ENCODE measurements around the gene FOXR1. TPM values are rescaled to one million over a fixed set of nuclear protein-coding genes. Genes with fewer than 3 reads are reported as not detected.
A peak's percentile ranks its signal among the peaks of the same experiment; 100 is the strongest.
"Not testable (repeated sequence)": the region's sequence is repeated elsewhere in the genome, so short reads cannot be mapped to it uniquely, and the experiment has no call there.

FOXR1 gene
- total RNA-seq, 1 experiment from 2014 or later, result not detected

GRCh38 chr11:118988280-118988679 lies 16.7 kb downstream of the FOXR1 start:
- ATAC-seq, result no peak
- Mint-ChIP-seq H3K4me3 (no peak overlapping the region), H3K27ac (peak overlapping the region; percentile 65), H3K36me3 (peaks cover 23% of the 10 kb centered on the region), H3K27me3 (ENCODE audit: low read depth) (no peaks in the 10 kb centered on the region), H3K4me1 (0 out of 2 replicates have a peak, but pooled peaks cover 4% of the 10 kb centered on the region), H3K9me3 (peaks cover 7% of the 10 kb centered on the region)
- ChIA-PET POLR2A (interaction anchor here (0.7 kb wide), 1 partner anchor 118 kb away, joined by 4 read pairs; no protein-coding TSS in a partner anchor), CTCF (interaction anchor here (1.4 kb wide), 1 partner anchor 10 kb away, joined by 3 read pairs; the partner anchor contains the start of gene CENATAC)
- no peak for DNase-seq (ENCODE audit: low spot score)
- no peak for TF ChIP-seq KAT7 (CRISPR knock-in tag; IDR thresholded peaks at IDR 0.05; ENCODE audit: borderline replicate concordance)
- no peak for TF ChIP-seq GTF2I (CRISPR knock-in tag; conservative IDR thresholded peaks at IDR 0.05)
- TF ChIP-seq RORB (CRISPR knock-in tag; IDR thresholded peaks at IDR 0.05), result no peak
- no peak for TF ChIP-seq ZBTB21 (CRISPR knock-in tag; IDR thresholded peaks at IDR 0.05; ENCODE audit: borderline replicate concordance)
- no peak for TF ChIP-seq HMGXB4 (CRISPR knock-in tag; IDR thresholded peaks at IDR 0.05)
- no peak for TF ChIP-seq E2F1 (CRISPR knock-in tag; IDR thresholded peaks at IDR 0.05)
- TF ChIP-seq CTCF (IDR thresholded peaks at IDR 0.05), result no peak
- TF ChIP-seq CDX4 (CRISPR knock-in tag; IDR thresholded peaks at IDR 0.05; ENCODE audit: borderline replicate concordance), result no peak
- TF ChIP-seq ZNF219 (CRISPR knock-in tag; IDR thresholded peaks at IDR 0.05; ENCODE audit: borderline replicate concordance), result no peak
- TF ChIP-seq HMGA2 (CRISPR knock-in tag; IDR thresholded peaks at IDR 0.05), result no peak
- TF ChIP-seq FOXP4 (CRISPR knock-in tag; IDR thresholded peaks at IDR 0.05), result no peak
- no peak for TF ChIP-seq GABPB1 (CRISPR knock-in tag; IDR thresholded peaks at IDR 0.05)
- no peak for TF ChIP-seq TCF7 (CRISPR knock-in tag; IDR thresholded peaks at IDR 0.05; ENCODE audit: low read depth)
- TF ChIP-seq ERG (CRISPR knock-in tag; IDR thresholded peaks at IDR 0.05), result no peak
- no peak for TF ChIP-seq MXD4 (CRISPR knock-in tag; IDR thresholded peaks at IDR 0.05; ENCODE audit: borderline replicate concordance)
- no peak for TF ChIP-seq IRF2 (CRISPR knock-in tag; IDR thresholded peaks at IDR 0.05; ENCODE audit: borderline replicate concordance, low read depth)
- no peak for TF ChIP-seq USF2 (CRISPR knock-in tag; IDR thresholded peaks at IDR 0.05)
- TF ChIP-seq CREM (CRISPR knock-in tag; IDR thresholded peaks at IDR 0.05), result no peak

- ATAC-seq; H3K27ac Mint-ChIP-seq; H3K4me3 Mint-ChIP-seq; H3K4me1 Mint-ChIP-seq; CTCF ChIA-PET; DNase-seq (ENCODE audit: low spot score); POLR2A ChIA-PET; H3K27me3 Mint-ChIP-seq (ENCODE audit: low read depth): not testable (repeated sequence)
- Mint-ChIP-seq H3K36me3 (peaks cover 31% of the 10 kb centered on the region), H3K9me3 (peaks cover 10% of the 10 kb centered on the region)
Observed at GRCh38 chr11:118991486-118992038, 20.0 kb downstream of the FOXR1 start.

All from WTC11 (cell line).